Measurements from ENCODE around the gene PRAMEF7.
A peak's percentile ranks its signal among the peaks of the same experiment; 100 is the strongest.
"Not testable (repeated sequence)": the region's sequence is repeated elsewhere in the genome, so short reads cannot be mapped to it uniquely, and the experiment has no call there.

PRAMEF7 gene

GRCh38 chr1:12916310-12916709 is at the start of gene PRAMEF7:
PRAMEF7 (plus strand) TSS chr1:12916610; CDS start chr1:12917693, 1,083 bp downstream.
- FAIRE-seq, result not testable (repeated sequence)

- FAIRE-seq, result not testable (repeated sequence)
Observed at GRCh38 chr1:12878453-12878852, 38.0 kb upstream of the PRAMEF7 start.

- FAIRE-seq, result not testable (repeated sequence)
Observed at GRCh38 chr1:12886101-12886500, 30.3 kb upstream of the PRAMEF7 start, which contains the start of gene PRAMEF4. PRAMEF4 (minus strand) TSS chr1:12886201; CDS start chr1:12883394, 2,807 bp downstream.

- not testable (repeated sequence) for FAIRE-seq
Observed at GRCh38 chr1:12898170-12898569, 18.2 kb upstream of the PRAMEF7 start, which contains the start of gene PRAMEF10. PRAMEF10 (minus strand) TSS chr1:12898270; CDS start chr1:12895847, 2,423 bp downstream.

- not testable (repeated sequence) for FAIRE-seq
Observed at GRCh38 chr1:12899186-12899585, 17.2 kb upstream of the PRAMEF7 start.

GRCh38 chr1:12903793-12904572 is 12.4 kb upstream of the PRAMEF7 start:
- FAIRE-seq, result not testable (repeated sequence)

- FAIRE-seq, result peak; percentile 97
Observed at GRCh38 chr1:12921749-12922148, 5.3 kb downstream of the PRAMEF7 start.

- not testable (repeated sequence) for FAIRE-seq
Observed at GRCh38 chr1:12924368-12924767, 8.0 kb downstream of the PRAMEF7 start.

- not testable (repeated sequence) for FAIRE-seq
Observed at GRCh38 chr1:12947480-12947879, 31.1 kb downstream of the PRAMEF7 start, which contains the start of gene PRAMEF6. PRAMEF6 (minus strand) TSS chr1:12947580; CDS start chr1:12942518, 5,062 bp downstream.

All from A204.1 (cell line).